Cardiac muscle cell (in vitro differentiated cells and primary cell): Measurements from ENCODE around the gene OR8H2. TPM values are rescaled to one million over a fixed set of nuclear protein-coding genes. Genes with fewer than 3 reads are reported as not detected.
"Not testable (repeated sequence)": the region's sequence is repeated elsewhere in the genome, so short reads cannot be mapped to it uniquely, and the experiment has no call there.

ENCODE experiments used
- DNase-seq, 2 donors: peaks; one replicate each; pipeline versions ENCODE4 v3.0.0 to v3.0.0-alpha.2; 2010 to 2017; ENCODE audit warnings: low read depth in 1 of 2, low spot score in 1 of 2
- H3K27ac ChIP-seq: fragments of 200-600 bp; sonication (generic); 2 replicates; pipeline ENCODE4 v1.5.1; 2016
- H3K27me3 ChIP-seq: fragments of 200-600 bp; sonication (generic); 2 replicates; pipeline ENCODE4 v1.6.0; 2016; ENCODE audit warnings: control low read depth
- H3K36me3 ChIP-seq: fragments of 200-600 bp; sonication (generic); 2 replicates; pipeline ENCODE4 v1.5.1; 2016; ENCODE audit warnings: control low read depth
- H3K4me1 ChIP-seq: fragments of 200-600 bp; sonication (generic); 2 replicates; pipeline ENCODE4 v1.8.1; 2017; ENCODE audit warnings: low read depth, mild to moderate bottlenecking, mixed run types
- H3K4me3 ChIP-seq: fragments of 200-600 bp; sonication (generic); 2 replicates; pipeline ENCODE4 v1.5.1; 2016; ENCODE audit warnings: mild to moderate bottlenecking
- H3K9me3 ChIP-seq: fragments of 200-600 bp; sonication (generic); 2 replicates; pipeline ENCODE4 v1.5.1; 2017; ENCODE audit warnings: low read depth, mild to moderate bottlenecking, control low read depth
- polyA plus RNA-seq: library from polyadenylated mRNA; unstranded; fragments of >200 nt; fragmentation: Nextera tagmentation; extraction: Ambion mirVana; gene quantifications from 2 replicates; pipeline ENCODE4 v1.2.1, GENCODE V29; 2016
- total RNA-seq: library from RNA; depleted of rRNA; stranded (reverse); fragments of >200 nt; gene quantifications from 2 replicates; pipeline ENCODE4 v1.2.3, GENCODE V29; 2016
- TF ChIP-seq, protein P1 (sequence below): IDR thresholded peaks from 2 replicates; pipeline ENCODE4 v1.5.1; 2012; ENCODE audit warnings: low read depth, mild to moderate bottlenecking, low read length

The OR8H2 gene
- total and polyA plus RNA-seq, 2 experiments from 2014 or later: not detected

DNA sequence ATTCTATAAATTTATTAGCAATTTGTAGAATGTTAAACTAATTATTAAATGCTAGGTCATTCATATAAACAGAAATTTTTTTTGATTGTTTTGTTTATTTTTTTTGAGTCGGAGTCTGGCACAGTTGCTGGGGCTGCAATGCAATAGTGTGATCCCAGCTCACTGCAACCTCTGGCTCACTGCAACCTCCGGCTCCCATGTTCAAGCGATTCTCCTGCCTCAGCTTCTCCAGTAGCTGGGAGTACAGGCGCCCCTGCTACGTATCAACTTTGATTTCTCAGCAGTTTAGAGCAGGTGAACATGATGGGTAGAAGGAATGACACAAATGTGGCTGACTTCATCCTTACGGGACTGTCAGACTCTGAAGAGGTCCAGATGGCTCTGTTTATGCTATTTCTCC lies 18.6 kb downstream of the OR8H2 start, which contains the start of gene OR8H3:
Gene OR8H3 (plus strand): TSS at position 301 of the 400 bp plus-strand sequence. CDS start 0 bp downstream, at position 301.
- H3K27me3 ChIP-seq: no peaks in the 10 kb centered on the region
- TF ChIP-seq, protein P1, sequence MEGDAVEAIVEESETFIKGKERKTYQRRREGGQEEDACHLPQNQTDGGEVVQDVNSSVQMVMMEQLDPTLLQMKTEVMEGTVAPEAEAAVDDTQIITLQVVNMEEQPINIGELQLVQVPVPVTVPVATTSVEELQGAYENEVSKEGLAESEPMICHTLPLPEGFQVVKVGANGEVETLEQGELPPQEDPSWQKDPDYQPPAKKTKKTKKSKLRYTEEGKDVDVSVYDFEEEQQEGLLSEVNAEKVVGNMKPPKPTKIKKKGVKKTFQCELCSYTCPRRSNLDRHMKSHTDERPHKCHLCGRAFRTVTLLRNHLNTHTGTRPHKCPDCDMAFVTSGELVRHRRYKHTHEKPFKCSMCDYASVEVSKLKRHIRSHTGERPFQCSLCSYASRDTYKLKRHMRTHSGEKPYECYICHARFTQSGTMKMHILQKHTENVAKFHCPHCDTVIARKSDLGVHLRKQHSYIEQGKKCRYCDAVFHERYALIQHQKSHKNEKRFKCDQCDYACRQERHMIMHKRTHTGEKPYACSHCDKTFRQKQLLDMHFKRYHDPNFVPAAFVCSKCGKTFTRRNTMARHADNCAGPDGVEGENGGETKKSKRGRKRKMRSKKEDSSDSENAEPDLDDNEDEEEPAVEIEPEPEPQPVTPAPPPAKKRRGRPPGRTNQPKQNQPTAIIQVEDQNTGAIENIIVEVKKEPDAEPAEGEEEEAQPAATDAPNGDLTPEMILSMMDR: no peak
- no peaks in the 10 kb centered on the region for H3K4me1 ChIP-seq
- no peak for DNase-seq
- H3K9me3 ChIP-seq: no peaks in the 10 kb centered on the region
- no peak within 1 kb of the TSS for H3K27ac ChIP-seq
- H3K4me3 ChIP-seq: no peak within 1 kb of the TSS
- no peaks in the 10 kb centered on the region for H3K36me3 ChIP-seq

DNA sequence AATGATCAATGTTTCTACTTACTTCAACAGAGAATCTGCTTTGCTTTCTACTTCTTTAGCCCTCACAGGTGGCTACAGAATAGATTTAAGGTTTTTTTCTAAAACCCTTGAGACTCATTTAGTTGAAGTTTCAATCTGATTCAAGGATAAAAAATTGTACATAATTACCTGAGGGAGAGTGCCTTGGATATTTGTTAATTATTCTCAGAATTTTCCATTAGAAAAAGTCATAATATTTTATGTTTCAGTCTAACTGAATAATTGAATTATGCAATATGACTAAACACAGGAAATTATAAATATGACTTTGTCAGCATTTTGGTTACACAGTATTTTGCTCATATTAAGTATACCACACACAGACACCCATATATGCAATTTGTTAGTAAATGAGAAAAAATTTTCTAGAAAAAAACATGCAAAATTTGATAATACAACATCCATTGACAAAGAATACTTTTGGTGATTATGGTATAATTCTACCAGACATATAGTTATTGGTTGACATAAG lies 36.7 kb downstream of the OR8H2 start, which contains the start of gene OR8J3:
Gene OR8J3 (minus strand): TSS at position 51 of the 511 bp plus-strand sequence. CDS start 2,483 bp downstream, outside the sequence.
- TF ChIP-seq, protein P1: no peak
- DNase-seq: no peak
- Histone ChIP-seq H3K27me3 (no peaks in the 10 kb centered on the region), H3K36me3 (no peaks in the 10 kb centered on the region), H3K9me3 (no peaks in the 10 kb centered on the region), H3K4me1 (no peaks in the 10 kb centered on the region), H3K27ac (no peak within 1 kb of the TSS), H3K4me3 (no peak within 1 kb of the TSS)

DNA sequence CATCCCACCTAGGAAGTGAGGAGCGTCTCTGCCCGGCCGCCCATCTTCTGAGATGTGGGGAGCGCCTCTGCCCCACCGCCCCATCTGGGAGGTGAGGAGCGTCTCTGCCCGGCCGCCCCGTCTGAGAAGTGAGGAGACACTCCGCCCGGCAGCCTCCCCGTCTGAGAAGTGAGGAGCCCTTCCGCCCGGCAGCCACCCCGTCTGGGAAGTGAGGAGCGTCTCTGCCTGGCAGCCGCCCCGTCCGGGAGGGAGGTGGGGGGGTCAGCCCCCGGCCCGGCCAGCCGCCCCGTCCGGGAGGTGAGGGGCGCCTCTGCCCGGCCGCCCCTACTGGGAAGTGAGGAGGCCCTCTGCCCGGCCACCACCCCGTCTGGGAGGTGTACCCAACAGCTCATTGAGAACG lies 40.2 kb downstream of the OR8H2 start:
- H3K4me1 ChIP-seq, H3K36me3 ChIP-seq, DNase-seq, H3K9me3 ChIP-seq, H3K4me3 ChIP-seq, H3K27ac ChIP-seq, H3K27me3 ChIP-seq: not testable (repeated sequence)

DNA sequence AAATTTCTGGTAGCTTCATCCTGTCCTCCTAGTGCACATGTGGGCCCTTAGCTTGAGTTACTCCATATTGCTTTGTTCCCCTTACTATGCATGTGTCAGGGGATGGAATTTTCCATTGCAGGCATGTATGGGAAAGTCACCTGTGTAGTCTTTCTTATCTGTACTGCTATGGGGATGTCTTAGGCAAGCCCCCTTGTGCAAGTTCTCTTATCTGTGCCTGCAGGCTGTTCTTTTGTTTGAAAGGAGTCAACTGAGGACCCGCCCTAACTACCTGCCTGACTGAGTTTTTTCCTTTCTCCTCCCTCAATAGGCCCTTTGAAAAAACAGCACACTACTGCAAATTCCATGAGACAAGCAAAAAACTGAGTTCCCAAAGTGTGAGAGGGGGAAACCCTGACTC lies 47.9 kb downstream of the OR8H2 start:
- Histone ChIP-seq H3K36me3 (no peaks in the 10 kb centered on the region), H3K27ac (no peak overlapping the region), H3K4me1 (no peaks in the 10 kb centered on the region), H3K4me3 (no peak overlapping the region), H3K9me3 (no peaks in the 10 kb centered on the region), H3K27me3 (no peaks in the 10 kb centered on the region)
- no peak for DNase-seq
- TF ChIP-seq, protein P1: no peak

DNA sequence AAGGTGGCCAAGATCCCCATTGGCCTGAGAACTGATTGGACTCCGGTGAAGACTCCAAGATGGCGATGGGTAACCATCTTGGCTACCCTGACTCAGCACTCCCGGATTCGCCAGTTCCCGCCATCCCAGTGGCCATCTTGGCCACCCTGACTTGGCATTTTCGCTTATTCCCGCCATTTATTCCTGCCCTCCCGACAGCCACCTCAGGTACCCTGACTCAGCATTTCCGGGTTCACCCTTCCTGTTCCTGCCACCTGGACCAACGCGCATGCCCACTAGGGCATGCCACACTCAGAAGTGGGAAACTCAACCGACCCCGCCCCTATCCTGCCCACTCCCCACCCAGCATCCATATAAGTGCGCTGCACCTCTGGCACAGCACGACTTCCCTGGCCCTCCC lies 48.8 kb downstream of the OR8H2 start:
- TF ChIP-seq, protein P1: no peak
- Histone ChIP-seq H3K27ac (no peak overlapping the region), H3K9me3 (no peaks in the 10 kb centered on the region), H3K4me3 (no peak overlapping the region), H3K4me1 (no peaks in the 10 kb centered on the region), H3K27me3 (no peaks in the 10 kb centered on the region), H3K36me3 (no peaks in the 10 kb centered on the region)
- DNase-seq: no peak

Other genes starting within 250 kb of the OR8H2 start
- not detected in 2 replicates for gene TRIM51, start 220.4 kb upstream of the OR8H2 start, total RNA-seq
- not detected in 2 replicates for gene TRIM51, start 220.4 kb upstream of the OR8H2 start, polyA plus RNA-seq
- gene OR5W2, start 189.1 kb upstream of the OR8H2 start, total RNA-seq: not detected in 2 replicates
- not detected in 2 replicates for gene OR5W2, start 189.1 kb upstream of the OR8H2 start, polyA plus RNA-seq
- not detected in 2 replicates for gene OR5I1, start 167.3 kb upstream of the OR8H2 start, total RNA-seq
- gene OR5I1, start 167.3 kb upstream of the OR8H2 start, polyA plus RNA-seq: not detected in 2 replicates
- not detected in 2 replicates for gene OR10AG1, start 133.7 kb upstream of the OR8H2 start, total RNA-seq
- not detected in 2 replicates for gene OR10AG1, start 133.7 kb upstream of the OR8H2 start, polyA plus RNA-seq
- not detected in 2 replicates for gene OR5F1, start 109.1 kb upstream of the OR8H2 start, total RNA-seq
- gene OR5F1, start 109.1 kb upstream of the OR8H2 start, polyA plus RNA-seq: not detected in 2 replicates
- gene OR5AS1, start 76.0 kb upstream of the OR8H2 start, total RNA-seq: not detected in 2 replicates
- not detected in 2 replicates for gene OR5AS1, start 76.0 kb upstream of the OR8H2 start, polyA plus RNA-seq
- gene OR8I2, start 10.4 kb upstream of the OR8H2 start, total RNA-seq: not detected in 2 replicates
- gene OR8I2, start 10.4 kb upstream of the OR8H2 start, polyA plus RNA-seq: not detected in 2 replicates
- not detected in 2 replicates for gene OR8H3, start 18.7 kb downstream of the OR8H2 start, total RNA-seq
- gene OR8H3, start 18.7 kb downstream of the OR8H2 start, polyA plus RNA-seq: not detected in 2 replicates
- not detected in 2 replicates for gene OR8J3, start 36.5 kb downstream of the OR8H2 start, total RNA-seq
- gene OR8J3, start 36.5 kb downstream of the OR8H2 start, polyA plus RNA-seq: not detected in 2 replicates
- gene OR8K5, start 56.6 kb downstream of the OR8H2 start, total RNA-seq: not detected in 2 replicates
- gene OR8K5, start 56.6 kb downstream of the OR8H2 start, polyA plus RNA-seq: not detected in 2 replicates
- gene OR5J2, start 72.9 kb downstream of the OR8H2 start, total RNA-seq: not detected in 2 replicates
- not detected in 2 replicates for gene OR5J2, start 72.9 kb downstream of the OR8H2 start, polyA plus RNA-seq
- gene OR5T2, start 130.6 kb downstream of the OR8H2 start, total RNA-seq: not detected in 2 replicates
- gene OR5T2, start 130.6 kb downstream of the OR8H2 start, polyA plus RNA-seq: not detected in 2 replicates
- gene OR5T3, start 148.6 kb downstream of the OR8H2 start, total RNA-seq: not detected in 2 replicates
- not detected in 2 replicates for gene OR5T3, start 148.6 kb downstream of the OR8H2 start, polyA plus RNA-seq
- gene OR5T1, start 170.5 kb downstream of the OR8H2 start, total RNA-seq: not detected in 2 replicates
- gene OR5T1, start 170.5 kb downstream of the OR8H2 start, polyA plus RNA-seq: not detected in 2 replicates
- gene OR8H1, start 188.6 kb downstream of the OR8H2 start, total RNA-seq: not detected in 2 replicates
- gene OR8H1, start 188.6 kb downstream of the OR8H2 start, polyA plus RNA-seq: not detected in 2 replicates
- not detected in 2 replicates for gene OR8K3, start 211.5 kb downstream of the OR8H2 start, total RNA-seq
- gene OR8K3, start 211.5 kb downstream of the OR8H2 start, polyA plus RNA-seq: not detected in 2 replicates
- not detected in 2 replicates for gene OR8K1, start 242.4 kb downstream of the OR8H2 start, total RNA-seq
- gene OR8K1, start 242.4 kb downstream of the OR8H2 start, polyA plus RNA-seq: not detected in 2 replicates